GM12878 (cell line): ENCODE data around the gene HMCN1. TPM values are rescaled to one million over a fixed set of nuclear protein-coding genes. Genes with fewer than 3 reads are reported as not detected.

Experiments used
- ATAC-seq: fragments of 200-7000 bp; cut with Tn5 transposase; 3 replicates; pipeline ENCODE4 v1.9.1; 2020; ENCODE audit warnings: mild to moderate bottlenecking, moderate library complexity
- BruUV-seq: library from RNA; stranded (reverse); fragments of 400-500 nt; replicated peaks from 2 replicates; lab custom pipeline; 2021; lab: Mats Ljungman, UMichigan
- CTCF ChIA-PET: fragments of 300-600 bp; sonication (Branson Sonifier 250); formaldehyde crosslinking; extraction: SDS; loops from one replicate; lab custom pipeline; 2021; ENCODE audit warnings: inconsistent platforms; lab: Yijun Ruan, JAX
- POLR2A ChIA-PET: fragments of 350-600 bp; formaldehyde crosslinking; extraction: SDS; loops from one replicate; lab custom pipeline; 2021; ENCODE audit warnings: inconsistent platforms; lab: Charles Lee
- RAD21 ChIA-PET: fragments of 300-600 bp; sonication (Branson Sonifier 250); formaldehyde crosslinking; loops from one replicate; lab custom pipeline; 2023; ENCODE audit warnings: antibody characterized with exemption; ENCODE audit not compliant: unreplicated experiment; lab: Charles Lee
- SMC1A ChIA-PET: fragments of 300-600 bp; sonication (Branson Sonifier 250); formaldehyde crosslinking; loops from one replicate; lab custom pipeline; 2023; ENCODE audit not compliant: unreplicated experiment, uncharacterized antibody; lab: Charles Lee
- DNase-seq: peaks from one replicate; pipeline ENCODE4 v3.0.0-alpha.2; 2011; ENCODE audit warnings: low read depth, low spot score
- FAIRE-seq: peaks from 3 replicates; lab custom pipeline; 2011; peaks lifted over from hg19 to GRCh38; lab: Jason Lieb, UNC
- H2AFZ ChIP-seq: 2 replicates; pipeline ENCODE4 v1.6.0; 2011; ENCODE audit warnings: low read depth, low read length, control low read depth; ENCODE audit not compliant: control insufficient read depth
- H3K27ac ChIP-seq: 2 replicates; pipeline ENCODE4 v1.5.1; 2011; ENCODE audit warnings: control low read depth; ENCODE audit not compliant: control insufficient read depth, insufficient read depth
- H3K27me3 ChIP-seq, 2 experiments: replicated peaks in 1 of 2; 2 replicates each; pipeline versions ENCODE4 v1.6.0 to v1.6.1; 2011; ENCODE audit warnings: low read length in 1 of 2; ENCODE audit not compliant: control insufficient read depth in 2 of 2, insufficient read depth in 2 of 2
- H3K36me3 ChIP-seq, 2 experiments: 2 replicates each; pipeline ENCODE4 v1.5.1; 2011; ENCODE audit warnings: low read length in 1 of 2; ENCODE audit not compliant: control insufficient read depth in 2 of 2, insufficient read depth in 2 of 2
- H3K4me1 ChIP-seq: 2 replicates; pipeline ENCODE4 v1.6.1; 2011; ENCODE audit warnings: mild to moderate bottlenecking, low read length, moderate library complexity, mixed read lengths; ENCODE audit not compliant: control insufficient read depth, insufficient read depth
- H3K4me2 ChIP-seq: 2 replicates; pipeline ENCODE4 v1.6.0; 2011; ENCODE audit warnings: control low read depth; ENCODE audit not compliant: control insufficient read depth, insufficient read depth
- H3K4me3 ChIP-seq: fragments of 200-600 bp; sonication (generic); 2 replicates; pipeline ENCODE4 v1.5.1; 2016
- H3K79me2 ChIP-seq: 2 replicates; pipeline ENCODE4 v1.6.0; 2011; ENCODE audit warnings: low read length; ENCODE audit not compliant: control insufficient read depth, insufficient read depth
- H3K9ac ChIP-seq: 2 replicates; pipeline ENCODE4 v1.8.0; 2011; ENCODE audit warnings: low read length, control low read depth, mixed read lengths; ENCODE audit not compliant: control insufficient read depth, insufficient read depth
- H3K9me3 ChIP-seq: replicated peaks from 3 replicates; pipeline ENCODE4 v1.5.1; 2011; ENCODE audit warnings: mild to moderate bottlenecking, low read length; ENCODE audit not compliant: control insufficient read depth, insufficient read depth
- H4K20me1 ChIP-seq: 2 replicates; pipeline ENCODE4 v1.6.0; 2011; ENCODE audit not compliant: control insufficient read depth, insufficient read depth
- ASH2L ChIP-seq: fragments of 300-600, 200-600 bp; sonication (generic); IDR thresholded peaks from 2 replicates; pipeline ENCODE4 v1.6.1; 2017; ENCODE audit warnings: low read depth, mild to moderate bottlenecking, borderline replicate concordance
- CBFB ChIP-seq: IDR thresholded peaks from 2 replicates; pipeline ENCODE4 v1.6.1; 2016; ENCODE audit warnings: antibody characterized with exemption, low read depth
- CHD4 ChIP-seq: fragments of 200-600 bp; sonication (generic); IDR thresholded peaks from 2 replicates; pipeline ENCODE4 v1.6.1; 2016; ENCODE audit warnings: mild to moderate bottlenecking
- E2F4 ChIP-seq: IDR thresholded peaks from 2 replicates; pipeline ENCODE4 v1.6.1; 2012; ENCODE audit warnings: low read depth, low read length, improper control_type of control experiment
- ESRRA ChIP-seq: IDR thresholded peaks from 2 replicates; pipeline ENCODE4 v1.6.1; 2012; ENCODE audit warnings: mild to moderate bottlenecking, low read length, improper control_type of control experiment
- FOXK2 ChIP-seq: fragments of 450-650 bp; IDR thresholded peaks from 2 replicates; pipeline ENCODE4 v1.6.1; 2017; ENCODE audit warnings: mild to moderate bottlenecking, moderate library complexity
- HDAC2 ChIP-seq: fragments of 200-600 bp; sonication (generic); IDR thresholded peaks from 2 replicates; pipeline ENCODE4 v1.6.1; 2017
- IKZF2 ChIP-seq, 2 experiments: fragments of 450-650 bp; IDR thresholded peaks; 2 replicates each; pipeline ENCODE4 v1.6.1; 2017; ENCODE audit warnings: mild to moderate bottlenecking in 2 of 2, moderate library complexity in 2 of 2
- JUNB ChIP-seq: IDR thresholded peaks from 2 replicates; pipeline ENCODE4 v1.6.1; 2016; ENCODE audit warnings: antibody characterized with exemption, mild to moderate bottlenecking
- MEF2A ChIP-seq: IDR thresholded peaks from 2 replicates; pipeline ENCODE4 v1.6.1; 2011; ENCODE audit warnings: low read depth, mild to moderate bottlenecking, low read length, moderate library complexity; ENCODE audit not compliant: insufficient read depth
- MTA2 ChIP-seq: fragments of 450-650 bp; IDR thresholded peaks from 2 replicates; pipeline ENCODE4 v1.6.1; 2016; ENCODE audit warnings: low read depth, mild to moderate bottlenecking, moderate library complexity
- MYB ChIP-seq: fragments of 150-350 bp; IDR thresholded peaks from 2 replicates; pipeline ENCODE4 v1.6.1; 2014; ENCODE audit warnings: mild to moderate bottlenecking, low read depth, low read length, borderline replicate concordance
- NFYB ChIP-seq: IDR thresholded peaks from 2 replicates; pipeline ENCODE4 v1.6.1; 2011; ENCODE audit warnings: low read depth, mild to moderate bottlenecking, low read length, improper control_type of control experiment, moderate library complexity; ENCODE audit not compliant: insufficient read depth
- POLR2AphosphoS5 ChIP-seq: IDR thresholded peaks from 2 replicates; pipeline ENCODE4 v1.6.1; 2011; ENCODE audit warnings: mild to moderate bottlenecking, low read length, inconsistent platforms
- SMAD1 ChIP-seq: fragments of 450-650 bp; IDR thresholded peaks from 2 replicates; pipeline ENCODE4 v1.6.1; 2018; ENCODE audit warnings: mild to moderate bottlenecking, low read depth; ENCODE audit not compliant: partially characterized antibody
- SREBF2 ChIP-seq: IDR thresholded peaks from 2 replicates; pipeline ENCODE4 v1.6.1; 2012; ENCODE audit warnings: mild to moderate bottlenecking, low read length
- TCF12 ChIP-seq: IDR thresholded peaks from 2 replicates; pipeline ENCODE4 v1.6.1; 2011; ENCODE audit warnings: low read depth, mild to moderate bottlenecking, low read length
- USF1 ChIP-seq: IDR thresholded peaks from 2 replicates; pipeline ENCODE4 v1.6.1; 2011; ENCODE audit warnings: borderline replicate concordance, low read depth, mild to moderate bottlenecking, moderate library complexity, mixed read lengths, low read length; ENCODE audit not compliant: insufficient read depth; ENCODE audit errors: extremely low read length
- WRNIP1 ChIP-seq: IDR thresholded peaks from 2 replicates; pipeline ENCODE4 v1.6.1; 2011; ENCODE audit warnings: low read depth, low read length, improper control_type of control experiment, borderline replicate concordance
- WGBS: methylation state at CpG from one replicate; pipeline ENCODE4 v1.1.6; 2016; ENCODE audit warnings: low lambda C conversion rate; ENCODE audit not compliant: insufficient replicate concordance, insufficient coverage; ENCODE audit errors: missing lambda C conversion rate; 5-methylcytosine and 5-hydroxymethylcytosine counted together
- in situ Hi-C: fragments of 300-500 bp; cut with MboI; formaldehyde crosslinking; loops from 9 replicates; pipeline ENCODE4 v1.14.3; 2018; ENCODE audit warnings: mixed read lengths
- intact Hi-C: fragments of 100-400 bp; cut with micrococcal nuclease; formaldehyde crosslinking; loops from one replicate; pipeline ENCODE4 v1.14.2; 2022; ENCODE audit not compliant: unreplicated experiment
- polyA plus RNA-seq, 11 experiments: library from polyadenylated mRNA; depleted of rRNA in 4 of 11; unstranded in 6 of 11; stranded (reverse) in 5 of 11; fragments of >200 nt; fragmentation: Nextera tagmentation in 4 of 11; fragmentation: Illumina TruSeq in 1 of 11; extraction: Ambion mirVana in 4 of 11; extraction: Trizol in 1 of 11; gene quantifications; 1 replicate in 1 of 11; 2 replicates in 10 of 11; pipeline versions ENCODE4 v1.2.1 to v1.2.3, GENCODE V29; 2011 to 2016; ENCODE audit warnings: inconsistent platforms in 2 of 11, missing spikeins in 2 of 11, low read depth in 1 of 11
- total RNA-seq, 4 experiments: library from RNA; depleted of rRNA in 3 of 4; stranded (reverse); fragments of >200 nt in 3 of 4; fragmentation: Illumina TruSeq in 1 of 4; extraction: Trizol in 1 of 4; gene quantifications; 2 replicates each; pipeline versions ENCODE4 v1.2.1 to v1.2.3, GENCODE V29; 2013 to 2021
- TF ChIP-seq, protein P1 (sequence below): fragments of 450-650 bp; formaldehyde crosslinking; IDR thresholded peaks from 2 replicates; pipeline ENCODE4 v1.4.0; 2022; ENCODE audit warnings: mild to moderate bottlenecking, moderate library complexity

The HMCN1 gene
- total and polyA plus RNA-seq, 10 of the 15 experiments (the other 5 are each of a cell fraction or from before 2014, with no cell fraction given), result under 0.01 to 0.07 TPM; not detected in 8

DNA sequence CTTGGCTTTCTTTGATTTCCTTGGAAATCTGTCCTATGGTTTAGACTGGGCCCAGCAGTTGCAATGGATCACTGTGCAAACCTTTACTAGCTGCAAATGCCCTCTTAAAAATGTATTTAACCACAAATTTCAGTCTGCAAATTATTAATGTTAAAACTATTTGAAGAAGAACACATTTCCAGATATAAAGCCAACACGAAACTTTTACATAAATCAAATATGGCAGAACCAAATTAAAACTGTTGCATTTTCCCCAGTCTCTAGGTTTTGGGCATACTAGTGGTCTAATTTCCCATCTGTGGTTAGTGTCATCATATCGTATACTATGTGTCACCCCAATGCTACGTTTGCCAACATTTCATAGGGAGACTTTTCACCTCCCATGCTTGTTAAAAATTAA is 52.3 kb downstream of the HMCN1 start:
- H3K36me3 ChIP-seq, result no peaks in the 10 kb centered on the region
- no peak for DNase-seq
- no peak overlapping the region for H3K4me2 ChIP-seq
- H3K27ac ChIP-seq, result no peak overlapping the region
- no peaks in the 10 kb centered on the region for H3K9me3 ChIP-seq
- SMC1A ChIA-PET, result no interaction called here
- H3K9ac ChIP-seq, result no peak overlapping the region
- no peak overlapping the region for H2AFZ ChIP-seq
- POLR2A ChIA-PET, result no interaction called here
- no TSS peak for BruUV-seq
- CTCF ChIA-PET, result no interaction called here
- in situ Hi-C loops (no loop called here), intact Hi-C loops (no loop called here)
- H3K27me3 ChIP-seq, result no peaks in the 10 kb centered on the region
- no peak overlapping the region for H3K4me3 ChIP-seq
- no peaks in the 10 kb centered on the region for H3K79me2 ChIP-seq
- RAD21 ChIA-PET, result no interaction called here
- 30% methylated on average over 3 of the region's 3 CpGs for WGBS
- no peaks in the 10 kb centered on the region for H3K4me1 ChIP-seq
- TF ChIP-seq ESRRA (no peak), JUNB (no peak), USF1 (no peak), SMAD1 (no peak), TCF12 (no peak), POLR2AphosphoS5 (no peak), CHD4 (no peak), MYB (no peak), IKZF2 (IDR thresholded peaks at IDR 0.05) (no peak), E2F4 (no peak), ASH2L (no peak), WRNIP1 (no peak), FOXK2 (no peak), NFYB (no peak), HDAC2 (no peak), MEF2A (no peak), CBFB (no peak), SREBF2 (no peak), MTA2 (no peak)
- TF ChIP-seq, protein P1, sequence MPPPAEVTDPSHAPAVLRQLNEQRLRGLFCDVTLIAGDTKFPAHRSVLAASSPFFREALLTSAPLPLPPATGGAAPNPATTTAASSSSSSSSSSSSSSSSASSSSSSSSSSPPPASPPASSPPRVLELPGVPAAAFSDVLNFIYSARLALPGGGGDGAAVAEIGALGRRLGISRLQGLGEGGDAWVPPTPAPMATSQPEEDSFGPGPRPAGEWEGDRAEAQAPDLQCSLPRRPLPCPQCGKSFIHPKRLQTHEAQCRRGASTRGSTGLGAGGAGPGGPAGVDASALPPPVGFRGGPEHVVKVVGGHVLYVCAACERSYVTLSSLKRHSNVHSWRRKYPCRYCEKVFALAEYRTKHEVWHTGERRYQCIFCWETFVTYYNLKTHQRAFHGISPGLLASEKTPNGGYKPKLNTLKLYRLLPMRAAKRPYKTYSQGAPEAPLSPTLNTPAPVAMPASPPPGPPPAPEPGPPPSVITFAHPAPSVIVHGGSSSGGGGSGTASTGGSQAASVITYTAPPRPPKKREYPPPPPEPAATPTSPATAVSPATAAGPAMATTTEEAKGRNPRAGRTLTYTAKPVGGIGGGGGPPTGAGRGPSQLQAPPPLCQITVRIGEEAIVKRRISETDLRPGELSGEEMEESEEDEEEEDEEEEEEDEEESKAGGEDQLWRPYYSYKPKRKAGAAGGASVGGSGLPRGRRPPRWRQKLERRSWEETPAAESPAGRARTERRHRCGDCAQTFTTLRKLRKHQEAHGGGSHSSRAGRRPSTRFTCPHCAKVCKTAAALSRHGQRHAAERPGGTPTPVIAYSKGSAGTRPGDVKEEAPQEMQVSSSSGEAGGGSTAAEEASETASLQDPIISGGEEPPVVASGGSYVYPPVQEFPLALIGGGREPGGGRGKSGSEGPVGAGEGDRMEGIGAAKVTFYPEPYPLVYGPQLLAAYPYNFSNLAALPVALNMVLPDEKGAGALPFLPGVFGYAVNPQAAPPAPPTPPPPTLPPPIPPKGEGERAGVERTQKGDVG (CRISPR knock-in tag), result no peak
- H4K20me1 ChIP-seq, result no peaks in the 10 kb centered on the region
- no peak for FAIRE-seq
- ATAC-seq, result no peak
